Peyer's patch (tissue), 4 donors: Measurements from ENCODE around the gene NCR3LG1. TPM values are rescaled to one million over a fixed set of nuclear protein-coding genes. Genes with fewer than 3 reads are reported as not detected.

ENCODE experiments used
- DNase-seq, 3 donors: peaks; one replicate each; pipeline ENCODE4 v3.0.0-alpha.2; 2017 to 2019
- H3K27ac ChIP-seq, 4 donors: fragments of 200-600 bp; sonication (generic); one replicate each; pipeline ENCODE4 v1.5.1; 2016 to 2019
- H3K27me3 ChIP-seq, 2 donors: fragments of 200-600 bp; sonication (generic); one replicate each; pipeline ENCODE4 v1.5.1; 2019
- H3K36me3 ChIP-seq, 3 donors: fragments of 200-600 bp; sonication (generic); one replicate each; pipeline ENCODE4 v1.5.1; 2016 to 2019
- H3K4me1 ChIP-seq, 4 donors: fragments of 200-600 bp; sonication (generic); one replicate each; pipeline ENCODE4 v1.5.1; 2016 to 2019
- H3K4me3 ChIP-seq, 4 donors: fragments of 200-600 bp; sonication (generic); 1 replicate in 3 of 4; 2 replicates in 1 of 4; pipeline ENCODE4 v1.5.1; 2016 to 2019; ENCODE audit warnings: mild to moderate bottlenecking in 1 of 4
- H3K9me3 ChIP-seq, 4 donors: fragments of 200-600 bp; sonication (generic); one replicate each; pipeline ENCODE4 v1.5.1; 2016 to 2019; ENCODE audit warnings: mild to moderate bottlenecking in 1 of 4
- CTCF ChIP-seq, 6 experiments: fragments of 450-650 bp in 4 of 6; fragments of 200-600 bp in 2 of 6; sonication (generic) in 1 of 6; IDR thresholded peaks; one replicate each; pipeline ENCODE4 v1.5.1; 2017 to 2019; ENCODE audit warnings: antibody characterized with exemption in 6 of 6, mild to moderate bottlenecking in 3 of 6, moderate library complexity in 1 of 6
- POLR2A ChIP-seq, 2 donors: fragments of 450-650 bp; IDR thresholded peaks; one replicate each; pipeline ENCODE4 v1.5.1; 2017; ENCODE audit warnings: antibody characterized with exemption in 2 of 2, mild to moderate bottlenecking in 2 of 2, moderate library complexity in 2 of 2
- total RNA-seq, 4 donors: library from RNA; depleted of rRNA; stranded (reverse); fragments of >200 nt; gene quantifications; one replicate each; pipeline ENCODE4 v1.1.0, GENCODE V29; 2016

Gene NCR3LG1
- total RNA-seq, 4 donors from 2014 or later = 3.3 to 25.7 (median 15.0) TPM

- no peak overlapping the region for H3K4me3 ChIP-seq
- TF ChIP-seq CTCF (IDR thresholded peaks at IDR 0.05) (no peak), POLR2A (IDR thresholded peaks at IDR 0.05) (no peak)
- H3K9me3 ChIP-seq = no peaks in the 10 kb centered on the region
- H3K27me3 ChIP-seq = no peaks in the 10 kb centered on the region
- H3K27ac ChIP-seq = no peak overlapping the region
- DNase-seq = peak in 1 of 3 donors; percentile 53
- H3K36me3 ChIP-seq = no peaks in the 10 kb centered on the region
- H3K4me1 ChIP-seq = no peaks in the 10 kb centered on the region
These were observed 59.2 kb downstream of the NCR3LG1 start for GRCh38 chr11:17410606-17411379.

GRCh38 chr11:17411418-17411817 lies 59.8 kb downstream of the NCR3LG1 start:
- Histone ChIP-seq H3K27ac (no peak overlapping the region), H3K4me1 (no peaks in the 10 kb centered on the region)
- TF ChIP-seq POLR2A (IDR thresholded peaks at IDR 0.05) = no peak
- no peak for TF ChIP-seq CTCF (IDR thresholded peaks at IDR 0.05)

GRCh38 chr11:17412488-17413180 lies 61.0 kb downstream of the NCR3LG1 start:
- Histone ChIP-seq H3K27me3 (no peaks in the 10 kb centered on the region), H3K9me3 (no peaks in the 10 kb centered on the region), H3K36me3 (no peaks in the 10 kb centered on the region), H3K4me1 (no peaks in the 10 kb centered on the region), H3K27ac (no peak overlapping the region), H3K4me3 (no peak overlapping the region)
- TF ChIP-seq CTCF (IDR thresholded peaks at IDR 0.05) = no peak
- no peak for TF ChIP-seq POLR2A (IDR thresholded peaks at IDR 0.05)
- DNase-seq = peak in 1 of 3 donors; percentile 39

More at GRCh38 chr11:17411418-17411817, 59.8 kb downstream of the NCR3LG1 start:
- DNase-seq = no peak
- Histone ChIP-seq H3K9me3 (no peaks in the 10 kb centered on the region), H3K4me3 (no peak overlapping the region), H3K27me3 (no peaks in the 10 kb centered on the region), H3K36me3 (no peaks in the 10 kb centered on the region)

GRCh38 chr11:17413414-17414316 lies 62.1 kb downstream of the NCR3LG1 start:
- no peak overlapping the region for H3K4me3 ChIP-seq
- H3K9me3 ChIP-seq = no peaks in the 10 kb centered on the region
- no peaks in the 10 kb centered on the region for H3K27me3 ChIP-seq
- H3K27ac ChIP-seq = no peak overlapping the region
- peak in 1 of 3 donors; percentile 60 for DNase-seq
- no peaks in the 10 kb centered on the region for H3K4me1 ChIP-seq
- TF ChIP-seq POLR2A (IDR thresholded peaks at IDR 0.05) (no peak), CTCF (IDR thresholded peaks at IDR 0.05) (no peak)
- no peaks in the 10 kb centered on the region for H3K36me3 ChIP-seq

- TF ChIP-seq CTCF (IDR thresholded peaks at IDR 0.05) (no peak), POLR2A (IDR thresholded peaks at IDR 0.05) (no peak)
- Histone ChIP-seq H3K36me3 (no peaks in the 10 kb centered on the region), H3K4me3 (no peak overlapping the region), H3K27me3 (no peaks in the 10 kb centered on the region), H3K9me3 (no peaks in the 10 kb centered on the region), H3K27ac (no peak overlapping the region), H3K4me1 (no peaks in the 10 kb centered on the region)
- DNase-seq = peak in 1 of 3 donors; percentile 49
These were observed 62.7 kb downstream of the NCR3LG1 start for GRCh38 chr11:17414317-17414737.
